ENCODE data around the gene FGB. TPM values are rescaled to one million over a fixed set of nuclear protein-coding genes. Genes with fewer than 3 reads are reported as not detected.

Gene FGB
- total and polyA plus RNA-seq, 2 of the 13 experiments (the other 11 are each of a cell fraction or from before 2014, with no cell fraction given) = 226 to 784 TPM

GRCh38 chr4:154615211-154615610 lies 52.4 kb downstream of the FGB start (continued):
- TF ChIP-seq, protein P1, sequence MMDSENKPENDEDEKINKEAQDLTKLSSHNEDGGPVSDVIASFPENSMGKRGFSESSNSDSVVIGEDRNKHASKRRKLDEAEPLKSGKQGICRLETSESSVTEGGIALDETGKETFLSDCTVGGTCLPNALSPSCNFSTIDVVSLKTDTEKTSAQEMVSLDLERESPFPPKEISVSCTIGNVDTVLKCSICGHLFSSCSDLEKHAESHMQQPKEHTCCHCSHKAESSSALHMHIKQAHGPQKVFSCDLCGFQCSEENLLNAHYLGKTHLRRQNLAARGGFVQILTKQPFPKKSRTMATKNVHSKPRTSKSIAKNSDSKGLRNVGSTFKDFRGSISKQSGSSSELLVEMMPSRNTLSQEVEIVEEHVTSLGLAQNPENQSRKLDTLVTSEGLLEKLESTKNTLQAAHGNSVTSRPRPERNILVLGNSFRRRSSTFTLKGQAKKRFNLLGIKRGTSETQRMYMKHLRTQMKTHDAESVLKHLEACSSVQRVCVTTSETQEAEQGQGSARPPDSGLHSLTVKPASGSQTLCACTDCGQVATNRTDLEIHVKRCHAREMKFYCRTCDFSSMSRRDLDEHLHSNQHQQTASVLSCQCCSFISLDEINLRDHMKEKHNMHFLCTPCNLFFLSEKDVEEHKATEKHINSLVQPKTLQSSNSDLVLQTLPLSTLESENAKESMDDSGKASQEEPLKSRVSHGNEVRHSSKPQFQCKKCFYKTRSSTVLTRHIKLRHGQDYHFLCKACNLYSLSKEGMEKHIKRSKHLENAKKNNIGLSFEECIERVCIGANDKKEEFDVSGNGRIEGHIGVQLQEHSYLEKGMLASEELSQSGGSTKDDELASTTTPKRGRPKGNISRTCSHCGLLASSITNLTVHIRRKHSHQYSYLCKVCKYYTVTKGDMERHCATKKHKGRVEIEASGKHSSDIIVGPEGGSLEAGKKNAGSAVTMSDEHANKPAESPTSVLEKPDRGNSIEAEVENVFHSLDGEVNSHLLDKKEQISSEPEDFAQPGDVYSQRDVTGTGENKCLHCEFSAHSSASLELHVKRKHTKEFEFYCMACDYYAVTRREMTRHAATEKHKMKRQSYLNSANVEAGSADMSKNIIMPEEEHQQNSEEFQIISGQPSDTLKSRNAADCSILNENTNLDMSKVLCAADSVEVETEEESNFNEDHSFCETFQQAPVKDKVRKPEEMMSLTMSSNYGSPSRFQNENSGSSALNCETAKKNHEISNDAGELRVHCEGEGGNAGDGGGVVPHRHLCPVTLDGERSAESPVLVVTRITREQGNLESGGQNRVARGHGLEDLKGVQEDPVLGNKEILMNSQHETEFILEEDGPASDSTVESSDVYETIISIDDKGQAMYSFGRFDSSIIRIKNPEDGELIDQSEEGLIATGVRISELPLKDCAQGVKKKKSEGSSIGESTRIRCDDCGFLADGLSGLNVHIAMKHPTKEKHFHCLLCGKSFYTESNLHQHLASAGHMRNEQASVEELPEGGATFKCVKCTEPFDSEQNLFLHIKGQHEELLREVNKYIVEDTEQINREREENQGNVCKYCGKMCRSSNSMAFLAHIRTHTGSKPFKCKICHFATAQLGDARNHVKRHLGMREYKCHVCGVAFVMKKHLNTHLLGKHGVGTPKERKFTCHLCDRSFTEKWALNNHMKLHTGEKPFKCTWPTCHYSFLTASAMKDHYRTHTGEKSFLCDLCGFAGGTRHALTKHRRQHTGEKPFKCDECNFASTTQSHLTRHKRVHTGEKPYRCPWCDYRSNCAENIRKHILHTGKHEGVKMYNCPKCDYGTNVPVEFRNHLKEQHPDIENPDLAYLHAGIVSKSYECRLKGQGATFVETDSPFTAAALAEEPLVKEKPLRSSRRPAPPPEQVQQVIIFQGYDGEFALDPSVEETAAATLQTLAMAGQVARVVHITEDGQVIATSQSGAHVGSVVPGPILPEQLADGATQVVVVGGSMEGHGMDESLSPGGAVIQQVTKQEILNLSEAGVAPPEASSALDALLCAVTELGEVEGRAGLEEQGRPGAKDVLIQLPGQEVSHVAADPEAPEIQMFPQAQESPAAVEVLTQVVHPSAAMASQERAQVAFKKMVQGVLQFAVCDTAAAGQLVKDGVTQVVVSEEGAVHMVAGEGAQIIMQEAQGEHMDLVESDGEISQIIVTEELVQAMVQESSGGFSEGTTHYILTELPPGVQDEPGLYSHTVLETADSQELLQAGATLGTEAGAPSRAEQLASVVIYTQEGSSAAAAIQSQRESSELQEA (CRISPR knock-in tag; IDR thresholded peaks at IDR 0.05; ENCODE audit: not compliant biosample characterization) = no peak
- TF ChIP-seq THAP11 (CRISPR knock-in tag; IDR thresholded peaks at IDR 0.05) (no peak), FOXP4 (CRISPR knock-in tag; IDR thresholded peaks at IDR 0.05) (no peak), ZNF460 (CRISPR knock-in tag; IDR thresholded peaks at IDR 0.05; ENCODE audit: borderline replicate concordance) (no peak)
- TF ChIP-seq, protein P2, sequence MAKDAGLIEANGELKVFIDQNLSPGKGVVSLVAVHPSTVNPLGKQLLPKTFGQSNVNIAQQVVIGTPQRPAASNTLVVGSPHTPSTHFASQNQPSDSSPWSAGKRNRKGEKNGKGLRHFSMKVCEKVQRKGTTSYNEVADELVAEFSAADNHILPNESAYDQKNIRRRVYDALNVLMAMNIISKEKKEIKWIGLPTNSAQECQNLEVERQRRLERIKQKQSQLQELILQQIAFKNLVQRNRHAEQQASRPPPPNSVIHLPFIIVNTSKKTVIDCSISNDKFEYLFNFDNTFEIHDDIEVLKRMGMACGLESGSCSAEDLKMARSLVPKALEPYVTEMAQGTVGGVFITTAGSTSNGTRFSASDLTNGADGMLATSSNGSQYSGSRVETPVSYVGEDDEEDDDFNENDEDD (CRISPR knock-in tag; IDR thresholded peaks at IDR 0.05; ENCODE audit: borderline replicate concordance) = no peak
